C4-2B (cell line): ENCODE results near the gene AHDC1.
"Not testable (repeated sequence)": the region's sequence is repeated elsewhere in the genome, so short reads cannot be mapped to it uniquely, and the experiment has no call there.

ENCODE experiments used
- H3K27ac ChIP-seq: fragments of 450-650 bp; 2 replicates; pipeline ENCODE4 v1.5.1; 2017
- ZFX ChIP-seq: fragments of 450-650 bp; IDR thresholded peaks from 2 replicates; pipeline ENCODE4 v1.6.1; 2017
- TF ChIP-seq, protein P1 (sequence below): fragments of 450-650 bp; conservative IDR thresholded peaks from 2 replicates; pipeline ENCODE4 v1.5.1; 2017; ENCODE audit warnings: mild to moderate bottlenecking

AHDC1 gene

DNA sequence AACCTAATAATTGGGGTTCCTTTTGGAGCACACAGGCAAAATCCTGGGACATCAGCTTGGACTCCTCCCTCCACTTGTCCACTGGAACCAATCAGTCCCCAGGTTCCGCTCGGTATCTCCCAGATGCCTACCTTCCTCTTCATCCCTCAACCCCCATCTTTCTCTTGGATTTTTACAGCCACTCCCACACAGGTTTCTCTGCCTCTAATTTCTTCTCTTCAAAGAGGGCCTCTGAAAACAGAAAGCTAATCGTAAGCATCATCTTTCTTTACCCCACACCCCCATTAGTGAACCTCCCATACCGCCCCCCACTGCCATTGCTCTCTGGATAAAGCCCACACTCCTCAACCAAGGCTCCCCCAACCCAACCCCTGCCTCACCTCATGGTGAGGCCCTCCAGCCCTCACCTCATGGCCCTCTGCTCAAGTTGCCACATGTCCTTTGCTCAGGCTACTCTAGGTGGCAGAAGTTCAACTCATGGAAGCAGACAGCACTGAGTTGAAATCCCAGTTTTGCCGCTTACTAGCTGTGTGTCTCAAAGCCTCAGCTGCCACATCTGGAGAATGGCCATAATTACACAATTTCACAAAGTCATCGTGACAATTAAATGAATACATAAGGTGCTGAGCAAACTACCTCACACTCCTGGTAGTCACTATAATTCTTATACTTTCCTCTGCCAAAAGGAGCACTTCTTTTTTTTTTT, 95.8 kb downstream of the AHDC1 start:
- TF ChIP-seq, protein P1, sequence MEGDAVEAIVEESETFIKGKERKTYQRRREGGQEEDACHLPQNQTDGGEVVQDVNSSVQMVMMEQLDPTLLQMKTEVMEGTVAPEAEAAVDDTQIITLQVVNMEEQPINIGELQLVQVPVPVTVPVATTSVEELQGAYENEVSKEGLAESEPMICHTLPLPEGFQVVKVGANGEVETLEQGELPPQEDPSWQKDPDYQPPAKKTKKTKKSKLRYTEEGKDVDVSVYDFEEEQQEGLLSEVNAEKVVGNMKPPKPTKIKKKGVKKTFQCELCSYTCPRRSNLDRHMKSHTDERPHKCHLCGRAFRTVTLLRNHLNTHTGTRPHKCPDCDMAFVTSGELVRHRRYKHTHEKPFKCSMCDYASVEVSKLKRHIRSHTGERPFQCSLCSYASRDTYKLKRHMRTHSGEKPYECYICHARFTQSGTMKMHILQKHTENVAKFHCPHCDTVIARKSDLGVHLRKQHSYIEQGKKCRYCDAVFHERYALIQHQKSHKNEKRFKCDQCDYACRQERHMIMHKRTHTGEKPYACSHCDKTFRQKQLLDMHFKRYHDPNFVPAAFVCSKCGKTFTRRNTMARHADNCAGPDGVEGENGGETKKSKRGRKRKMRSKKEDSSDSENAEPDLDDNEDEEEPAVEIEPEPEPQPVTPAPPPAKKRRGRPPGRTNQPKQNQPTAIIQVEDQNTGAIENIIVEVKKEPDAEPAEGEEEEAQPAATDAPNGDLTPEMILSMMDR = no peak
- TF ChIP-seq ZFX = no peak

DNA sequence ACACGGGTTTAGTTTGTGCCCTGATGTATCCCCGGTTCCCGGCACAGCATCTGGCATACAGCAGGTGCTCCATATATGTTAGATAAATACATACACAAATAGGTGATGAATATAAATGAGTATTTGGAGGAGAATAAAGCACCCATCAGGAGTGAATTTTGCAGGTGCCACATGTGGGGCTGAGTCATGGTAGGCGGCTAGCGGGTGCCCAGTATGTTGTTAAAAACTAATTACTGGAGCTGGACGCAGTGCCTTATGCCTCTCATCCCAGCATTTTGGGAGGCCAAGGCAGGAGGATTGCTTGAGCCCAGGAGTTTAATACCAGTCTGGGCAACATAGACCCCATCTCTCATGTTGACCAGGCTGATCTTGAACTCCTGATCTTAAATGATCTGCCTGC, 97.2 kb downstream of the AHDC1 start:
- TF ChIP-seq ZFX = no peak
- TF ChIP-seq, protein P1 = no peak
- no peak overlapping the region for H3K27ac ChIP-seq

More for the DNA sequence above, 95.8 kb downstream of the AHDC1 start:
- H3K27ac ChIP-seq = no peak overlapping the region

DNA sequence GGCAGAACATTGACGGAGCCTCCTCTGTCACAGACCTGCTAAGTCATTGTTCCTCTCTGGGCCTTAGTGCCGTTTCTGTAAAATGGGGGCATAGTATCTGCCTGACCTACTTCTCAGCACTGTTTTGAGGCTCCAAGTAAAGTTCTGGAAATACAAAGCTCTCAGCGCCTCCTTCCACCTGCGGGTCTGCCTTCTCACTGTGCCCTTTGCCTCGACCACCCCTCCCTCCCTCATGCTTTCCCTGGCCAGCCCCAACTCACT, 98.6 kb downstream of the AHDC1 start:
- TF ChIP-seq, protein P1 = no peak
- TF ChIP-seq ZFX = no peak
- no peak overlapping the region for H3K27ac ChIP-seq

DNA sequence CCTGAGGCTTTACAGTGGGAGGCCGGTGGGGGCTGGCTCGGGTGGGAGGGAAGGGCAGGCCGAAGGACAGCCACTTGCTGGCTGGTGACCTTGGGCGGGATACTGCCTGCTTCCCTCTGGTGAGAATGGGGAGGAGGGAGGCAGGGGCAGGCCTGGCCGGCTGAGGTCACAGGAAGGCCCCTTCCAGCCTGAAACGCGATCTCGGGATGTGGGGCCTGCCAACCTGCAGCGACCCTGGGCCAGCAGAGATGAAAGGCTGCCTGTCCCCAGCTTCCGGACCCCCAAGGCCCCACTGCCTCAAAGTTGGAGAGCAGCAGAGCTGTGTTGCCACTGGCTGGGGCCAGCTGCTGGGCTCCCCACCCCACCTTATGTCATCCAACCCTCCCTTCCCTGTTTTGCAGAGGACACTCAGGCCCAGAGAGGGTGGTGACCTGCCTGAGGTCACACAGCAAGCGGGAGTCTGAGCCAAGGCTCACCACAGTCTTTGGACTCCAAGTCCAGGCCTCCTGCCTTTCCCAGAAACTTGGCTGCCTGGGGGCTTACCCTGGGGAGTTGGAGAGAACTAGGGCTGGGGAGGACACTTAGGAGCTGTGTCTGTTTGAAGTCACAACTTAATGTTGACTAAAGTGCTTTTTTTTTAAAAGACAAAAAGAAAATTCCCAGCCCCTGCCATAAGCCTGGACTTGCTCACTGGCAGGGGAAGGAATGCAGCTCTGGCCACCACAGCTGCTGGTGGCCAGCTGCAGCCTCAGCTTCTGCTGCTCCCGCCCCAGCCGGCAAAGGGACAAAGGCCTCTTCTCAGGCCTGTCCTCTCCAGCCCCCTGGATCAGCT, 99.1 kb downstream of the AHDC1 start:
- H3K27ac ChIP-seq = no peak overlapping the region

DNA sequence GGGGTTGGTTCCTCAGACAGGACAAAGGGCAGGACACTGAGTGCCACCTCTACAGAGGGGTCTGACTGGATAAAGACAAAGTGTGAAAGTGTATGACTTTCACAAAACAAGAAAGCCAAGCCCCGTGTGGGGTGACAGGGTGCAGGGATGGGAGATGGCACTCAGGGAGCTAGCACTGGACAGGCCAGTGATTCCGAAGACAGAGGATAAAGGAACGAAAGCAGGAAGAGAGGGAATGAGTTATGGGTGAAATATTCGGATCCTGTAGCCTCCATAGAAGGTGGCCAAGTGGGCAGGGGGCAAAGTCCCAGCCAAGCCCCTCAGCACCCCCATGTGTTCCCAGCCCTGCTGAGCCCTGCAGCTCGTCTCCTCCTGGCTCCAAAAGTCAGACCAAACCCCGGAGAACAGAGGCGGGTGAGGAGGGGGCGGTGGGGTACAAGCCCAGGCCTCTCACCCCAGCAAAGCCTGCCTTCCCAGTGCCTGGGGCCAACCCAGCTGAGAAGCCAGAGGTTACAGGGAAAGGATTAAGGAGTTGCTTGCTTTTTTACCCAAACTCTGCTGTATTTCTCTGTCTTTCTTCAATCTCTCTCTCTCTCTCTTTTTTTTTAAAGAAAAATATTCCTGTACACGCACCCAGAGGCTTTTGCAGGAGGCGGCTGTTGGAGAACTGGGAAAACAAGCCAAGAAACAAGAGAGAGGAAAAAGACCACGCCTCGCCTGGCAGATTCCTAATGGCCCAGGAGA, 99.9 kb downstream of the AHDC1 start:
- H3K27ac ChIP-seq = no peak overlapping the region
- TF ChIP-seq, protein P1 = no peak
- TF ChIP-seq ZFX = no peak

More for the DNA sequence above, 99.1 kb downstream of the AHDC1 start:
- TF ChIP-seq, protein P1 = no peak
- no peak for TF ChIP-seq ZFX

DNA sequence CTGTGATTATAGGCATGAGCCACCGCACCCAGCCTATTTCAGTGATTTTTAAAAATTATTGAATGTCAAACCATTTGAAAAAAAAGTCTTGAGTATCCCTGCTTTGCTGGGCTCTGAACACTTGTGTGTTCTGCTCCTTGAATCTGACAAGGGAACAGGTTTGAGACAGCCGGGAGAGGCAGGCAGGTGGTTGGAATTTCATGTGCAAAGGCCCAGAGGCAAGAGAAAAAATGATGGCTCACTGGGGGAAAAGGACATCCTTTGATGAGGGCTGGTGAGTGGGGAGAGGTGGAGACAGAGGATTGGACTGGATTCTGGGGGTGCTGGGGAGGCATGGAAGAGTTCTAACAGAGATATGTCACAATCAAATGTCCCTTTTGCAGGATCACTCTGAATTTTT, 100.9 kb downstream of the AHDC1 start:
- TF ChIP-seq ZFX = no peak
- TF ChIP-seq, protein P1 = no peak
- H3K27ac ChIP-seq = no peak overlapping the region

DNA sequence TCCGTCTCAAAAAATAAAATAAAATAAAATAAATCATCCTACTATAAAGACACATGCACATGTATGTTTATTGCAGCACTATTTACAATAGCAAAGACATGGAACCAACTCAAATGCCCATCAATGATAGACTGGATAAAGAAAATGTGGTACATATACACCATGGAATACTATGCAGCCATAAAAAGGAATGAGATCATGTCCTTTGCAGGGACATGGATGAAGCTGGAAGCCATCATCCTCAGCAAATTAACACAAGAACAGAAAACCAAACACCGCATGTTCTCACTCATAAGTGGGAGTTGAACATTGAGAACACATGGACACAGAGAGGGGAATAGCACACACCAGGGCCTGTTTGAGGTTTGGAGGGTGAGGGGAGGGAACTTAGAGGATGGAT, 102.8 kb downstream of the AHDC1 start:
- H3K27ac ChIP-seq = not testable (repeated sequence)
